PC-3 (cell line): ENCODE measurements around the gene ZNF316.

Source experiments
- EZH2phosphoT487 ChIP-seq: fragments of 300-600 bp; sonication (generic); IDR thresholded peaks from 2 replicates; pipeline ENCODE4 v1.6.1; 2018; ENCODE audit warnings: mild to moderate bottlenecking, antibody characterized with exemption, low read length, borderline replicate concordance
- TF ChIP-seq, protein P1 (sequence below): fragments of 300-600 bp; sonication (generic); conservative IDR thresholded peaks from 2 replicates; pipeline ENCODE4 v1.5.1; 2017; ENCODE audit warnings: antibody characterized with exemption, low read depth, mild to moderate bottlenecking, low read length

DNA sequence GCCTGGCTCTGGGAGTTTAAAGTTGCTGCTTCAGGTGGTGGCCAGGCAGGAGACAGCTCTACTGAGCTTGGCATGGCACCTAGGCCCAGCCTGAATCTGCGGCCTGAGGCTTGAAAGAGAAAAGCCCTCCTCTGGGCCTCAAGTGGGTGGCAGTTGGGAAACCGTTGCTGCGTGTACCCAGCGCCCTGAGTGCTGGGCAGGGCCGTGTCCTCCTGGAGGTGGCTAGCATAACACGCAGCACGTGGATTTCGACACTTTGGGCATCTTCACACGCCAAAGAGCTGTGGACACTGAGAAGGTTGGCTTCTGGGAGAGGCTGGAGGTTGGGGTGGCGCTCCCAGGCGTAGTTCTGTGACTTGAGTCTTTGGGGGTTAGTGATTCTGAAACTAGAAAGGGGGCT, 2.5 kb downstream of the ZNF316 start:
- TF ChIP-seq, protein P1, sequence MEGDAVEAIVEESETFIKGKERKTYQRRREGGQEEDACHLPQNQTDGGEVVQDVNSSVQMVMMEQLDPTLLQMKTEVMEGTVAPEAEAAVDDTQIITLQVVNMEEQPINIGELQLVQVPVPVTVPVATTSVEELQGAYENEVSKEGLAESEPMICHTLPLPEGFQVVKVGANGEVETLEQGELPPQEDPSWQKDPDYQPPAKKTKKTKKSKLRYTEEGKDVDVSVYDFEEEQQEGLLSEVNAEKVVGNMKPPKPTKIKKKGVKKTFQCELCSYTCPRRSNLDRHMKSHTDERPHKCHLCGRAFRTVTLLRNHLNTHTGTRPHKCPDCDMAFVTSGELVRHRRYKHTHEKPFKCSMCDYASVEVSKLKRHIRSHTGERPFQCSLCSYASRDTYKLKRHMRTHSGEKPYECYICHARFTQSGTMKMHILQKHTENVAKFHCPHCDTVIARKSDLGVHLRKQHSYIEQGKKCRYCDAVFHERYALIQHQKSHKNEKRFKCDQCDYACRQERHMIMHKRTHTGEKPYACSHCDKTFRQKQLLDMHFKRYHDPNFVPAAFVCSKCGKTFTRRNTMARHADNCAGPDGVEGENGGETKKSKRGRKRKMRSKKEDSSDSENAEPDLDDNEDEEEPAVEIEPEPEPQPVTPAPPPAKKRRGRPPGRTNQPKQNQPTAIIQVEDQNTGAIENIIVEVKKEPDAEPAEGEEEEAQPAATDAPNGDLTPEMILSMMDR = no peak
- no peak for TF ChIP-seq EZH2phosphoT487
